Measurements from ENCODE around the gene CSPG4. TPM values are rescaled to one million over a fixed set of nuclear protein-coding genes. Genes with fewer than 3 reads are reported as not detected.

CSPG4 gene
- total and polyA plus RNA-seq, 12 donors = 7.4 to 19.8 (median 12.1) TPM

GRCh38 chr15:75725006-75725718 is 12.5 kb upstream of the CSPG4 start:
- DNase-seq = no peak

GRCh38 chr15:75723847-75724660 is 11.4 kb upstream of the CSPG4 start:
- Histone ChIP-seq H3K27me3 (peaks cover 0 to 6% (median 0%) of the 10 kb centered on the region in 7 donors), H3K4me3 (no peak overlapping the region), H3K9me3 (no peaks in the 10 kb centered on the region), H3K27ac (peak overlapping the region in 8 of 10 donors; percentile 4 to 77 (median 73)), H3K36me3 (no peaks in the 10 kb centered on the region), H3K4me1 (peaks cover 0 to 31% (median 11%) of the 10 kb centered on the region in 9 donors)
- DNase-seq = peak; percentile 84 to 94
- WGBS, 2 donors = 26 to 28% methylated on average over 9 of the region's 9 CpGs
- TF ChIP-seq CTCF (IDR thresholded peaks at IDR 0.05) = no peak
- peak; percentile 77 to 94 (median 91) for ATAC-seq
- intact Hi-C loops (cut with DNase I) = no loop called here

More at GRCh38 chr15:75725006-75725718, 12.5 kb upstream of the CSPG4 start:
- Histone ChIP-seq H3K27ac (no peak overlapping the region), H3K9me3 (no peaks in the 10 kb centered on the region), H3K4me1 (peaks cover 0 to 31% (median 11%) of the 10 kb centered on the region in 9 donors), H3K4me3 (no peak overlapping the region), H3K36me3 (no peaks in the 10 kb centered on the region), H3K27me3 (peaks cover 0 to 6% (median 0%) of the 10 kb centered on the region in 7 donors)
- no peak for ATAC-seq
- no peak for TF ChIP-seq CTCF (IDR thresholded peaks at IDR 0.05)
- 93% methylated on average over 15 of the region's 15 CpGs for WGBS, 2 donors
- intact Hi-C loops (cut with DNase I) = loop anchor here in 4 of 10 donors (5.0 kb wide), 3 partner anchors 33 to 77 kb away; no protein-coding TSS in a partner anchor

GRCh38 chr15:75723171-75723846 is 10.7 kb upstream of the CSPG4 start:
- Histone ChIP-seq H3K27ac (peak overlapping the region in 7 of 10 donors; percentile 4 to 76 (median 73)), H3K4me1 (peaks cover 0 to 31% (median 11%) of the 10 kb centered on the region in 9 donors), H3K9me3 (no peaks in the 10 kb centered on the region), H3K27me3 (peaks cover 0 to 6% (median 0%) of the 10 kb centered on the region in 7 donors), H3K36me3 (no peaks in the 10 kb centered on the region), H3K4me3 (no peak overlapping the region)
- no peak for DNase-seq
- 80 to 81% methylated on average over 8 of the region's 8 CpGs for WGBS, 2 donors
- ATAC-seq = peak in 1 of 8 donors; percentile 5
- intact Hi-C loops (cut with DNase I) = no loop called here
- TF ChIP-seq CTCF (IDR thresholded peaks at IDR 0.05) = no peak

Data from heart right ventricle (tissue), 16 donors.